Activated CD8-positive, alpha-beta memory T cell treated with anti-CD3 and anti-CD28 coated beads, Interleukin-2, amount 10 ng/mL, durations not matched to agents 7 days and 5 days (primary cell): ENCODE data around the gene NGEF. TPM values are rescaled to one million over a fixed set of nuclear protein-coding genes. Genes with fewer than 3 reads are reported as not detected.

Experiments used
- ATAC-seq: fragments of 150-1000 bp; cut with Tn5 transposase; one replicate; pipeline ENCODE4 v1.10.0; 2021; ENCODE audit warnings: moderate library complexity
- CTCF ChIA-PET: fragments of 350-600 bp; sonication (Branson Sonifier 250); formaldehyde crosslinking; loops from one replicate; lab custom pipeline; 2021; ENCODE audit warnings: antibody characterized with exemption; lab: Charles Lee
- DNase-seq: peaks from one replicate; pipeline ENCODE4 v3.0.0-alpha.2; 2020
- H3K27ac Mint-ChIP-seq: one replicate; pipeline ENCODE4 v1.8.0; 2021; ENCODE audit warnings: mild to moderate bottlenecking, mixed read lengths
- H3K27me3 Mint-ChIP-seq: one replicate; pipeline ENCODE4 v1.8.0; 2021; ENCODE audit warnings: mixed read lengths
- H3K36me3 Mint-ChIP-seq: one replicate; pipeline ENCODE4 v1.8.0; 2021; ENCODE audit warnings: mild to moderate bottlenecking, mixed read lengths
- H3K4me1 Mint-ChIP-seq: one replicate; pipeline ENCODE4 v1.8.0; 2021; ENCODE audit warnings: mixed read lengths
- H3K4me3 Mint-ChIP-seq: one replicate; pipeline ENCODE4 v1.8.0; 2021; ENCODE audit warnings: mild to moderate bottlenecking, moderate library complexity, mixed read lengths
- H3K9me3 Mint-ChIP-seq: one replicate; pipeline ENCODE4 v1.8.0; 2022; ENCODE audit warnings: low read depth, mixed read lengths
- total RNA-seq, 2 experiments: library from RNA; stranded (reverse); gene quantifications; one replicate each; pipeline ENCODE4 v1.2.3, GENCODE V29; 2021

Gene NGEF
- total RNA-seq, 2 experiments from 2014 or later = not detected

GRCh38 chr2:232875256-232876121, 137.6 kb downstream of the NGEF start:
- DNase-seq = no peak
- H3K36me3 Mint-ChIP-seq = no peaks in the 10 kb centered on the region
- H3K27ac Mint-ChIP-seq = no peak overlapping the region
- no peaks in the 10 kb centered on the region for H3K9me3 Mint-ChIP-seq
- CTCF ChIA-PET = interaction anchor here (0.5 to 1.1 kb wide), 2 partner anchors 23 to 62 kb away, joined by 3 read pairs; no protein-coding TSS in a partner anchor
- ATAC-seq = peak; percentile 7
- no peak overlapping the region for H3K4me3 Mint-ChIP-seq
- H3K27me3 Mint-ChIP-seq = peaks cover 14% of the 10 kb centered on the region
- peaks cover 3% of the 10 kb centered on the region for H3K4me1 Mint-ChIP-seq

- no peak for ATAC-seq
- CTCF ChIA-PET = interaction anchor here (1.1 kb wide), 1 partner anchor 22 kb away, joined by 3 read pairs; no protein-coding TSS in a partner anchor
- Mint-ChIP-seq H3K9me3 (no peaks in the 10 kb centered on the region), H3K27ac (no peak overlapping the region), H3K4me3 (no peak overlapping the region), H3K36me3 (no peaks in the 10 kb centered on the region), H3K27me3 (peaks cover 14% of the 10 kb centered on the region), H3K4me1 (peaks cover 3% of the 10 kb centered on the region)
- no peak for DNase-seq
These were observed 138.3 kb downstream of the NGEF start for GRCh38 chr2:232874677-232875223.

- H3K27ac Mint-ChIP-seq = no peak overlapping the region
These were observed 139.0 kb downstream of the NGEF start for GRCh38 chr2:232873909-232874641.

GRCh38 chr2:232873292-232873908, 139.7 kb downstream of the NGEF start:
- ATAC-seq = no peak
- DNase-seq = no peak
- Mint-ChIP-seq H3K27ac (no peak overlapping the region), H3K27me3 (peaks cover 14% of the 10 kb centered on the region), H3K4me1 (peaks cover 3% of the 10 kb centered on the region), H3K36me3 (no peaks in the 10 kb centered on the region), H3K9me3 (no peaks in the 10 kb centered on the region), H3K4me3 (no peak overlapping the region)
- CTCF ChIA-PET = no interaction called here

More at GRCh38 chr2:232873909-232874641, 139.0 kb downstream of the NGEF start:
- Mint-ChIP-seq H3K9me3 (no peaks in the 10 kb centered on the region), H3K27me3 (peaks cover 14% of the 10 kb centered on the region), H3K4me3 (no peak overlapping the region), H3K36me3 (no peaks in the 10 kb centered on the region), H3K4me1 (peaks cover 3% of the 10 kb centered on the region)
- no peak for DNase-seq
- ATAC-seq = no peak
- CTCF ChIA-PET = no interaction called here

GRCh38 chr2:232872826-232873225, 140.2 kb downstream of the NGEF start:
- ATAC-seq (no peak), DNase-seq (no peak)
- Mint-ChIP-seq H3K4me1 (peaks cover 3% of the 10 kb centered on the region), H3K4me3 (no peak overlapping the region), H3K27ac (no peak overlapping the region), H3K27me3 (peaks cover 12% of the 10 kb centered on the region), H3K36me3 (no peaks in the 10 kb centered on the region), H3K9me3 (no peaks in the 10 kb centered on the region)
- CTCF ChIA-PET = no interaction called here

- peaks cover 3% of the 10 kb centered on the region for H3K4me1 Mint-ChIP-seq
- H3K27me3 Mint-ChIP-seq = peaks cover 8% of the 10 kb centered on the region
- CTCF ChIA-PET = no interaction called here
- H3K27ac Mint-ChIP-seq = no peak overlapping the region
- ATAC-seq (no peak), DNase-seq (no peak)
- H3K4me3 Mint-ChIP-seq = no peak overlapping the region
- no peaks in the 10 kb centered on the region for H3K9me3 Mint-ChIP-seq
- H3K36me3 Mint-ChIP-seq = no peaks in the 10 kb centered on the region
These were observed 141.0 kb downstream of the NGEF start for GRCh38 chr2:232871835-232872736.

- Mint-ChIP-seq H3K27ac (no peak overlapping the region), H3K36me3 (no peaks in the 10 kb centered on the region), H3K4me3 (no peak overlapping the region), H3K4me1 (peaks cover 3% of the 10 kb centered on the region), H3K27me3 (peaks cover 8% of the 10 kb centered on the region), H3K9me3 (no peaks in the 10 kb centered on the region)
- DNase-seq (peak; percentile 30), ATAC-seq (no peak)
- CTCF ChIA-PET = no interaction called here
These were observed 141.6 kb downstream of the NGEF start for GRCh38 chr2:232871418-232871834.

GRCh38 chr2:232870766-232871371, 142.2 kb downstream of the NGEF start:
- no peak overlapping the region for H3K27ac Mint-ChIP-seq
- H3K4me1 Mint-ChIP-seq = peaks cover 3% of the 10 kb centered on the region
- DNase-seq = peak; percentile 31
- H3K9me3 Mint-ChIP-seq = no peaks in the 10 kb centered on the region
- peaks cover 8% of the 10 kb centered on the region for H3K27me3 Mint-ChIP-seq
- H3K36me3 Mint-ChIP-seq = no peaks in the 10 kb centered on the region
- no peak overlapping the region for H3K4me3 Mint-ChIP-seq
- CTCF ChIA-PET = no interaction called here
- ATAC-seq = no peak

GRCh38 chr2:232870018-232870765, 142.9 kb downstream of the NGEF start, which contains the start of gene SNORC:
Gene SNORC (plus strand): TSS chr2:232870264. CDS start chr2:232870342, 78 bp downstream.
- Mint-ChIP-seq H3K27me3 (peaks cover 2% of the 10 kb centered on the region), H3K36me3 (no peaks in the 10 kb centered on the region), H3K4me1 (no peaks in the 10 kb centered on the region), H3K27ac (no peak within 1 kb of the TSS), H3K4me3 (no peak within 1 kb of the TSS), H3K9me3 (no peaks in the 10 kb centered on the region)
- ATAC-seq (no peak), DNase-seq (peak; percentile 36)
- CTCF ChIA-PET = interaction anchor here (1.0 kb wide), 2 partner anchors 28 to 184 kb away, joined by 3 read pairs; no protein-coding TSS in a partner anchor

- ATAC-seq (no peak), DNase-seq (peak; percentile 31)
- Mint-ChIP-seq H3K36me3 (no peaks in the 10 kb centered on the region), H3K27me3 (no peaks in the 10 kb centered on the region), H3K9me3 (no peaks in the 10 kb centered on the region), H3K4me1 (no peaks in the 10 kb centered on the region), H3K27ac (no peak overlapping the region), H3K4me3 (no peak overlapping the region)
- CTCF ChIA-PET = interaction anchor here (1.0 kb wide), 2 partner anchors 28 to 185 kb away, joined by 3 read pairs; no protein-coding TSS in a partner anchor
These were observed 143.7 kb downstream of the NGEF start for GRCh38 chr2:232869138-232870017.

- ATAC-seq (no peak), DNase-seq (no peak)
- Mint-ChIP-seq H3K27ac (no peak overlapping the region), H3K36me3 (no peaks in the 10 kb centered on the region), H3K9me3 (no peaks in the 10 kb centered on the region), H3K4me1 (no peaks in the 10 kb centered on the region), H3K27me3 (no peaks in the 10 kb centered on the region), H3K4me3 (no peak overlapping the region)
- CTCF ChIA-PET = no interaction called here
These were observed 147.0 kb downstream of the NGEF start for GRCh38 chr2:232866104-232866503.
